ENCODE data around the gene FOXK2.
"Not testable (repeated sequence)": the region's sequence is repeated elsewhere in the genome, so short reads cannot be mapped to it uniquely, and the experiment has no call there.

FOXK2 gene

GRCh38 chr17:82564241-82564640 lies 44.7 kb downstream of the FOXK2 start:
- no peak for DNase-seq (ENCODE audit: low spot score)

DNA sequence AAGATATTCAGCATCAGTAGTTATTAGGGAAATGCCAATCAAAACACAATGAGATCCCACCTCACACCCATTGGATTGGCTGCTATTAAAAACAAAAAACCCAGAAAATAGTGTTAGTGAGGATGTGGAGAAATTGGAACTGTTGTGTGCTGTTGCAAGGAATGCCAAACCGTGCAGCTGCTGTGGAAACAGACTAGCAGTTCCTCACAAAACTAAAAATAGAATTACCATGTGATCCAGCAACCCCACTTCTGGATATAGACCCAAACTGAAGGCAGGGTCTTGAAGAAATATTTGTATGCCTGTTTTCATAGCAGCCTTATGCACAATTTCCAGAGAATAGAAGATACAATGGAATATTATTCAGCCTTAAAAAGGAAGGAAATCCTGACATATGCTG lies 46.0 kb downstream of the FOXK2 start:
- no peak for DNase-seq (ENCODE audit: low spot score)

- DNase-seq (ENCODE audit: low spot score) = no peak
Measured at GRCh38 chr17:82566129-82566960, 46.8 kb downstream of the FOXK2 start.

DNA sequence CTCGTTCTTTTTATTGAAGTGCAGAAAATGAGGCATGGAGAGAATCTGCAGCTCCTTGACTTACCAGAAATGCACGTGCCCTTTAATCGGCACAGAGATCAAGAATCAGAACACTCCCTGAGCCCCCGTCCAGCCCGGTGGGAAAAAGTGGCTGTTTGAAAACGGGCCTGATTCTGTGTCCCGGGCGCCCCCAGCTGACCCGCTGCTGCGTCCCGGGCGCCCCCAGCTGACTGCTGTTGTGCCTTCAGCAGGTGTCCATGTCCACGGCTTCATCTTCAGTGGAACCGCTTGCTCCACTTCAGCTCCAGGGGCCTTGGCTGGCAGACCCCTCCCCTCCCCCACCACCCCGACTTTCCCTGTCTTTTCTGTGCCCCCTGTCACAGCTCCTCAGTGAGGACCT lies 47.8 kb downstream of the FOXK2 start:
- DNase-seq (ENCODE audit: low spot score) = no peak

- DNase-seq (ENCODE audit: low spot score) = no peak
Measured at GRCh38 chr17:82568997-82569393, 49.5 kb downstream of the FOXK2 start.

DNA sequence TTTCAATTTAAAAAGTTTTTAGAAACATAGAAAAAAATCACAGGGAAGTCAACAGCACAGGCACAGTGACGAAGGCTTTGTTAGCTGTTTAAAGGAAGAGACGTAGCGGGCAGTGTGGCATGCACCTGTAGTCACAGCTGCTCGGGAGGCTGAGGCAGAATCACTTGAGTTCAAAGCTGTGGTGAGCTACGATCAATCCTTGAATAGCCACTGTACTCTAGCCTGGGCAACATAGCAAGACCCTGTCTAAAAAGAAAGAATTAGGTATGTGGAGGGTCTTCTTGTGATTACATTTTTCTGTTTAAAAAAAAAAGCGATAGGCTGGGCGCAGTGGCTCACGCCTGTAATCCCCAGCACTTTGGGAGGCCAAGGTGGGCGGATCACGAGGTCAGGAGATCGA lies 50.1 kb downstream of the FOXK2 start:
- DNase-seq (ENCODE audit: low spot score) = no peak

GRCh38 chr17:82570277-82570676 lies 50.7 kb downstream of the FOXK2 start:
- DNase-seq (ENCODE audit: low spot score) = no peak

DNA sequence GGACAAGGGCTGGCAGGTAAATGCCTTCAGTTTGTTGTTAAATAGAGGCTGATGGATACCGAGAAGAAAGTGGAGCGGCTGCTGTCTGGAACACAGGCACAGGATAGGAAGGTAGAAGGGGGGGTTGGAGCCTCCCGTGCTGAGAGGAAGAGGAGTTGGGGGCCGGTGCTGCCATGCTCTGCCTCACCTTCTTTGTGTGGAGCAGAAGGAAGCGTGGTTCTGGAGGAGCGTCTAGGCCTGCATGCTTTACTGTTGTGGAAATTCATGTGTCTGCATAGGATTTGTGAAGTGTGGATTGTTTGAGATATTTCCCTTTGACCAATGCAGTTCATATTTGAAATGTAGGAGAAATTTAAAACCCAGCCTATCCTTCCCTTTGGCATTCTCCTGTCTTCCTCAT lies 52.3 kb downstream of the FOXK2 start:
- DNase-seq (ENCODE audit: low spot score) = no peak

DNA sequence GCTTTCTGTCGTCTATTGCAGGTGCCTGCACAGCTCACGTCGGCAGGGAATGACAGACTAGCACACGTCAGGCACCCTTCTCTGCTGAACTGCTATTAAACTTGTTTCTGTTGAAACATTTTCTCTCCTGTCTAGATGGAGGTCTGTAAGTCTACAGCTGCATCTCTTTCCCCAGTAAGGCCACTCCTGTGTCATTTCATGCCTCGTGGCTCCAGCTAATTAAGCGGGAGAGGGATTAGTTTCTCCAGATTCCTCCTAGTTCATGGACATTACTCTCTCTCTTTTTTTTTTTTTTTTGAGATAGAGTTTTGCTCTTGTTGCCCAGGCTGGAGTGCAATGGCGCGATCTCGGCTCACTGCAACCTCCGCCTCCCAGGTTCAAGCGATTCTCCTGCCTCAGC lies 54.5 kb downstream of the FOXK2 start:
- DNase-seq (ENCODE audit: low spot score) = no peak

DNA sequence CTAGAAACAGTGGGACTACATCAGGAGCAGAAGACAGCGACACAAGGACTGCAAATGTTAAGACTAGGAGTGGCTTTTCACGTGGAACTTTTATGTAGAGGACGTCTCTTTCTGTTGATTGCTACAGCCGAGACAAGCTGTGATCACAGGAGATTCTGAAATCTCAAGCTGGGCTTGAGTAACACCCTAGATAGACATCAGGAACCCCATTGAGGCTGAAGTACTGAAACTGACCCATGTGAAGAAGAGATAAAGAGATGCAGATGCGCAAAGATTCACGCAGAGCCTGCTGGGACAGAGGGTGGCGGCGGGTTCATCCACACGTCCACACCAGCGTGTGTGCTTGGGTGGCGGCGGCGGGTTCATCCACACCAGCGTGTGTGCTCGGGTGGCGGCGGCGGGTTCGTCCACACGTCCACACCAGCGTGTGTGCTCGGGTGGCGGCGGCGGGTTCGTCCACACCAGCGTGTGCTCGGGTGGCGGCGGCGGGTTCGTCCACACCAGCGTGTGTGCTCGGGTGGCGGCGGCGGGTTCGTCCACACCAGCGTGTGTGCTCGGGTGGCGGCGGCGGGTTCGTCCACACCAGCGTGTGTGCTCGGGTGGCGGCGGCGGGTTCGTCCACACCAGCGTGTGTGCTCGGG lies 56.2 kb downstream of the FOXK2 start:
- DNase-seq (ENCODE audit: low spot score) = not testable (repeated sequence)

DNA sequence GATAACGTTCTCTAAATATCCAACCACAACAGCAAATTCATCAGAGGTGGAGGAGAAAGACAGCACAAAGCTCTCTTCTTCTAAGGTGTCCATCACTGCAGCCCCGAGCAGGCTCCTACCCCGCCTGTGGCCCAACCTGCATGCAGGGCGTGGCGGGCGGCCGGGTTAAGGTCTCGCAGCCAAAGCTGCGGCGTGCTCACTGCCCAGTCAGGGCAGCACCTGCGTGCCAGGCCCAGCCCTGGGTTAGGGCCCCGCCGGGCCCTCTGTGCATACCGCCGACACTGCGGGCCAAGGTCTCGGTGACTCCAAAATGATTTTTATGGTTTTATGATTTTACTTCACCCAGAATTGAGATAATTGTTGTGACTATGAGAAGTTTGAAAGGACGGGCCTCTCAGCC lies 57.8 kb downstream of the FOXK2 start:
- no peak for DNase-seq (ENCODE audit: low spot score)

GRCh38 chr17:82579969-82580368 lies 60.4 kb downstream of the FOXK2 start:
- DNase-seq (ENCODE audit: low spot score) = not testable (repeated sequence)

DNA sequence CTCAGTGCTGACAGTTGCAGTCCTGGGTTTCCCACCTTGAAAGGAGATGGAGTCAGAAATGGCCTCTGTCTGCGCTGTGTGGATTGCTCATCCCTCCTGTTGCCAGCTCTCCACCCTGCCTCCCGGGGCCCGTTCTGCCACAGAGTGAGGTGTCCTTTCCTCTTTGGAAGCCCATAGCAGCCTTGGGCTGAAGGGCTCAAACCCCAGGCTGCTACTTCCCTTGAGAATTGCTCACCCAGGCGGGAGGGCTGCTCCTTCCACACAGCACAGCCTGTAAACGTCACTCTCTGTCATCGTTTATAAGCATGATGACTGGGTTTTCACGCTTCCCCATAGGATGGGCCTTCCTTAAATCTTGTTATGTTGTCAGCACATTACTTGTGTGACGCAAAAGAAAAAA lies 62.7 kb downstream of the FOXK2 start:
- DNase-seq (ENCODE audit: low spot score) = no peak

- no peak for DNase-seq (ENCODE audit: low spot score)
Measured at GRCh38 chr17:82582709-82583108, 63.2 kb downstream of the FOXK2 start.

GRCh38 chr17:82583720-82584234 lies 64.2 kb downstream of the FOXK2 start:
- DNase-seq (ENCODE audit: low spot score) = no peak

DNA sequence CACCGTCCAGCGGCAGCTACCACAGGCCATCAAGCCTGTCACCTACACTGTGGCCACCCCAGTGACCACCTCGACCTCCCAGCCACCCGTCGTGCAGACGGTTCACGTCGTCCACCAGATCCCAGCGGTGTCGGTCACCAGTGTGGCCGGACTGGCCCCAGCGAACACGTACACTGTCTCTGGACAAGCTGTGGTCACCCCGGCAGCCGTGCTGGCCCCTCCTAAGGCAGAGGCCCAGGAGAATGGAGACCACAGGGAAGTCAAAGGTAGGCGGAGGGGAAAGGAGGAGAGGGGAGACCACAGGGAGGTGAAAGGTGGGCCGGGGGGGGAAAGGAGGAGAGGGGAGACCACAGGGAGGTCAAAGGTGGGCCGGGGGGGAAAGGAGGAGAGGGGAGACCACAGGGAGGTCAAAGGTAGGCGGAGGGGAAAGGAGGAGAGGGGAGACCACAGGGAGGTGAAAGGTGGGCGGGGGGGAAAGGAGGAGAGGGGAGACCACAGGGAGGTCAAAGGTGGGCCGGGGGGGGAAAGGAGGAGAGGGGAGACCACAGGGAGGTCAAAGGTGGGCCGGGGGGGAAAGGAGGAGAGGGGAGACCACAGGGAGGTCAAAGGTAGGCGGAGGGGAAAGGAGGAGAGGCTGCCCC lies 66.5 kb downstream of the FOXK2 start:
- not testable (repeated sequence) for DNase-seq (ENCODE audit: low spot score)

DNA sequence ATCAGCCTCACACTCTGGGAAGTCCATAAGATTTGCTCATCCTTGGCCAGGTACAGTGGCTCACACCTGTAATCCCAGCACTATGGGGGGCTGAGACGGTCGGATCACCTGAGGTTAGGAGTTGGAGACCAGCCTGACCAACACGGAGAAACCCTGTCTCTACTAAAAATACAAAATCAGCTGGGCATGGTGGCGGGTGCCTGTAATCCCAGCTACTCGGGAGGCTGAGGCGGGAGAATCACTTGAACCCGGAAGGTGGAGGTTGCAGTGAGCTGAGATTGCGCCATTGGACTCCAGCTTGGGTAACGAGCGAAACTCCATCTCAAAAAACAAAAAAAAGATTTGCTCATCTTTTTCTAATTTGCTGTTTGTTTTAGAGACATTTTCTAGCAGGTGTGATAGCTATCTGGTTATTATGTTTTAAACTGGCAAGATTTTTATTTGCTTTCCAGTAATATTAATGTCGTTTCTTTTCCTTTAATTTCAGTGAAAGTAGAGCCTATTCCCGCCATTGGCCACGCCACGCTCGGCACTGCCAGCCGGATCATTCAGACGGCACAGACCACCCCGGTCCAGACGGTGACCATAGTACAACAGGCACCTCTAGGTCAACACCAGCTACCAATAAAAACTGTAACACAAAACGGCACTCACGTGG lies 67.2 kb downstream of the FOXK2 start:
- no peak for DNase-seq (ENCODE audit: low spot score)

GRCh38 chr17:82587234-82588086 lies 67.9 kb downstream of the FOXK2 start:
- DNase-seq (ENCODE audit: low spot score) = no peak

GRCh38 chr17:82588266-82589175 lies 69.0 kb downstream of the FOXK2 start:
- no peak for DNase-seq (ENCODE audit: low spot score)

GRCh38 chr17:82589851-82590180 lies 70.3 kb downstream of the FOXK2 start:
- no peak for DNase-seq (ENCODE audit: low spot score)

DNA sequence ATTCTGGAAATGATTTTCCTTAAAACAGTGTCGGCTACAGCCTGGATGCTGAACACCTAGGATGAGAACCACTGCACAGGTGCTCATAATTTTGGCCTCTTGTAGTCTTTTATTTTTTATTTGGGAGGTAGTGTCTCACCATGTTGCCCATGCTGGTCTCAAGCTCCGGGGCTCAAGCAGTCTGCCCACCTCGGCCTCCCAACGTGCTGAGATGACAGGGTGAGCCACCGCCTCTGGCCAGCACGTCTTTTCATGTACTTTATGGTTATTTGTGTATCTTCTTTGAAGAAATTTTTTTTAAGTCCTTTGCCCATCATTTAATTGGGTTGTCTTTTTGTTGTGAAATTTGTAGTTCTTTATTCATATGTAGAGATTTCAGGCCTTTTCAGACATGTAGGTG lies 70.7 kb downstream of the FOXK2 start:
- no peak for DNase-seq (ENCODE audit: low spot score)

Data from SW480 (cell line).